Tibial nerve (tissue), 3 donors: ENCODE measurements around the gene CABLES1.

Source experiments
- POLR2A ChIP-seq, 2 donors: fragments of 450-650 bp; IDR thresholded peaks; one replicate each; pipeline ENCODE4 v1.6.1; 2017; ENCODE audit warnings: antibody characterized with exemption in 2 of 2, mild to moderate bottlenecking in 2 of 2, moderate library complexity in 2 of 2
- TF ChIP-seq, protein P1 (sequence below), 5 experiments: fragments of 200-600 bp in 3 of 5; fragments of 450-650 bp in 2 of 5; sonication (generic) in 3 of 5; IDR thresholded peaks; one replicate each; pipeline ENCODE4 v1.5.1; 2016 to 2019; ENCODE audit warnings: antibody characterized with exemption in 5 of 5, mild to moderate bottlenecking in 3 of 5, moderate library complexity in 2 of 5

DNA sequence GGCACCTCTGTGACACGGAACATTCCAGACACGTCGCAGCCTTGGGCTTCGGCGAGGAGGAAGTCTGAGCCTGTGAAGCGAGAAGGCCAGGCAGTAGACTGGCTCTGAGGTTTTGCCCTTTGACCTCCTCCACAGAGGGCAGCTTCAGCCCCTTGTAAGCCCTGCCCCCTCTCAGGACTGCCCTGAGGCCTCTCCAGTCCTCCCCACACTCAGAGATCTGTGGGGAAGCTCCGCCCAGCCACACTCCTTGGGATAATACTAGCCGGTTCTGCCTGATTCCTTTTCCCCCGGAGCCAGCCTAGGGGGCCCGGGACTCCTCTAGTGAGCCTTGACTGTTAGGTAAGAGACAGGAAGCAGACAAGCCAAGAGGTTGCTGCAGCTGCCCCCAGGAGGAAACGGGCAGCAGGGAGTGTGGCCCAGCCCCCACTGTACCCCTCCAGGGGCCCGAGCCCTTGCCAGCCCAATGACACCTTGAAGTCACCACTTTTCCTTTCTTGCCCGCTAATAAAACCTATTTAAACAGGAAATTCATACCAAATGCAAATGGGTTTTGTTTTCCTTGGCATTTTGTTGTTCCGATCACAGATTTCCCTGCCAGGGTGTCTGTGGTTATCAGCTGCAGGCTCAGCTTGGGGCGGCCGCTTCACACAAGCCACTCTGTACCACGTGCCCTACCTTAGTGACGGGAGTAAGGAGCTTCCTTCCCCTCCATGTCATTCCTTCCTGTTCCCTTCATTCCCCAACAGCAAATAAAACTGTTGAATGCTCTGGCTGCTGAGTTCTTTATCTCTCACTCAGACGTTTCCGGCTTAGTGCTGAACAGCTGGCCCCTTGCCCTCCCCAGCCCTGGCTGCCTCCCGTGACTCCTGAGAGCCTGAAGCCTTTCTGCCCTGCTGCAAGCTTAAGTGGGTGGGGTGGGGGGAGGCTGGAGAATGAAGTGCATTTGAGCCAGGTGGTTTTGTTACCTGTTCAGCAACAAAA lies 124.7 kb downstream of the CABLES1 start:
- no peak for TF ChIP-seq POLR2A (IDR thresholded peaks at IDR 0.05)
- TF ChIP-seq, protein P1, sequence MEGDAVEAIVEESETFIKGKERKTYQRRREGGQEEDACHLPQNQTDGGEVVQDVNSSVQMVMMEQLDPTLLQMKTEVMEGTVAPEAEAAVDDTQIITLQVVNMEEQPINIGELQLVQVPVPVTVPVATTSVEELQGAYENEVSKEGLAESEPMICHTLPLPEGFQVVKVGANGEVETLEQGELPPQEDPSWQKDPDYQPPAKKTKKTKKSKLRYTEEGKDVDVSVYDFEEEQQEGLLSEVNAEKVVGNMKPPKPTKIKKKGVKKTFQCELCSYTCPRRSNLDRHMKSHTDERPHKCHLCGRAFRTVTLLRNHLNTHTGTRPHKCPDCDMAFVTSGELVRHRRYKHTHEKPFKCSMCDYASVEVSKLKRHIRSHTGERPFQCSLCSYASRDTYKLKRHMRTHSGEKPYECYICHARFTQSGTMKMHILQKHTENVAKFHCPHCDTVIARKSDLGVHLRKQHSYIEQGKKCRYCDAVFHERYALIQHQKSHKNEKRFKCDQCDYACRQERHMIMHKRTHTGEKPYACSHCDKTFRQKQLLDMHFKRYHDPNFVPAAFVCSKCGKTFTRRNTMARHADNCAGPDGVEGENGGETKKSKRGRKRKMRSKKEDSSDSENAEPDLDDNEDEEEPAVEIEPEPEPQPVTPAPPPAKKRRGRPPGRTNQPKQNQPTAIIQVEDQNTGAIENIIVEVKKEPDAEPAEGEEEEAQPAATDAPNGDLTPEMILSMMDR (IDR thresholded peaks at IDR 0.05) = no peak
